ENCODE results near the gene RFTN1. TPM values are rescaled to one million over a fixed set of nuclear protein-coding genes. Genes with fewer than 3 reads are reported as not detected.

The RFTN1 gene
- total and polyA plus RNA-seq, 2 donors (not counting 3 experiments of a cell fraction or from before 2014, with no cell fraction given): 40.3 to 43.3 TPM

DNA sequence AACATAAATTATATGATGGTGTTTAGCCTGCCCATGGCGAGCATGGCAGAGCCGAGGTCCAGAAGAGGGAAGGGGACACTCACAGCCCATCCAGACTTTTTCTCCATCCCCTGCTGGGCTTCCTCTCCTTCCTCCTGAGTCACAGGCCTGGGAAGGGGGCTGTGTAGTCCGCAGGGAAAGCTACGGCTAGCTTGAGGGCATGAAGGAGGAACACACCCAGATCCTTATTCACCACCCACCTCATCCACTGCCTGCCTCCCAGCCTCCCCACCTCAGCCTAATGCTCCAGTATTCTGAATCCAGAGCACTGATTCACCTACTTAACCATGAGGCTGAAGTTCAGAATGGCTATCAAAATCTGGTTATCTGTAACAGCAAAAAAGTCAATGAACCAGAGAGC, 150.7 kb downstream of the RFTN1 start:
- Histone ChIP-seq H3K27ac (ENCODE audit: insufficient read depth, low read depth, low read length) (no peak overlapping the region), H3K4me2 (ENCODE audit: insufficient read depth, low read length) (no peak overlapping the region), H3K9ac (replicated peaks; ENCODE audit: extremely low read depth, insufficient read depth, low read length) (no peak overlapping the region), H2AFZ (ENCODE audit: low read depth, low read length) (no peak overlapping the region), H3K36me3 (ENCODE audit: control insufficient read depth in 2 of 2, extremely low read depth in 1 of 2, insufficient read depth in 2 of 2, low read length in 2 of 2) (no peaks in the 10 kb centered on the region), H3K4me3 (replicated peaks in 1 of 3; ENCODE audit: insufficient read depth in 1 of 3, low read depth in 1 of 3, low read length in 3 of 3) (no peak overlapping the region), H3K79me2 (ENCODE audit: control insufficient read depth, insufficient read depth, low read length) (no peaks in the 10 kb centered on the region), H4K20me1 (replicated peaks; ENCODE audit: control insufficient read depth, extremely low read depth, insufficient read depth, low read length) (no peaks in the 10 kb centered on the region), H3K4me1 (ENCODE audit: control insufficient read depth, extremely low read depth, insufficient read depth, low read length) (no peaks in the 10 kb centered on the region), H3K27me3 (ENCODE audit: control insufficient read depth in 2 of 2, insufficient read depth in 2 of 2, low read length in 2 of 2) (no peaks in the 10 kb centered on the region), H3K9me3 (replicated peaks; ENCODE audit: control insufficient read depth, insufficient read depth, low read length) (no peaks in the 10 kb centered on the region), H3K9me1 (replicated peaks; ENCODE audit: control insufficient read depth, extremely low read depth, insufficient read depth, low read length) (no peaks in the 10 kb centered on the region)
- POLR2A ChIA-PET: no interaction called here
- TF ChIP-seq POLR2AphosphoS5 (IDR thresholded peaks at IDR 0.05; ENCODE audit: insufficient read depth, low read depth, low read length): no peak
- no peak for TF ChIP-seq POLR2A (IDR thresholded peaks at IDR 0.05; ENCODE audit: low read depth, low read length)
- TF ChIP-seq, protein P1, sequence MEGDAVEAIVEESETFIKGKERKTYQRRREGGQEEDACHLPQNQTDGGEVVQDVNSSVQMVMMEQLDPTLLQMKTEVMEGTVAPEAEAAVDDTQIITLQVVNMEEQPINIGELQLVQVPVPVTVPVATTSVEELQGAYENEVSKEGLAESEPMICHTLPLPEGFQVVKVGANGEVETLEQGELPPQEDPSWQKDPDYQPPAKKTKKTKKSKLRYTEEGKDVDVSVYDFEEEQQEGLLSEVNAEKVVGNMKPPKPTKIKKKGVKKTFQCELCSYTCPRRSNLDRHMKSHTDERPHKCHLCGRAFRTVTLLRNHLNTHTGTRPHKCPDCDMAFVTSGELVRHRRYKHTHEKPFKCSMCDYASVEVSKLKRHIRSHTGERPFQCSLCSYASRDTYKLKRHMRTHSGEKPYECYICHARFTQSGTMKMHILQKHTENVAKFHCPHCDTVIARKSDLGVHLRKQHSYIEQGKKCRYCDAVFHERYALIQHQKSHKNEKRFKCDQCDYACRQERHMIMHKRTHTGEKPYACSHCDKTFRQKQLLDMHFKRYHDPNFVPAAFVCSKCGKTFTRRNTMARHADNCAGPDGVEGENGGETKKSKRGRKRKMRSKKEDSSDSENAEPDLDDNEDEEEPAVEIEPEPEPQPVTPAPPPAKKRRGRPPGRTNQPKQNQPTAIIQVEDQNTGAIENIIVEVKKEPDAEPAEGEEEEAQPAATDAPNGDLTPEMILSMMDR (IDR thresholded peaks at IDR 0.05; ENCODE audit: extremely low read depth in 1 of 2, insufficient read depth in 1 of 2, low read depth in 1 of 2, low read length in 2 of 2): no peak
- dilution Hi-C loops (cut with MboI; ENCODE audit: extremely low pct_ligation_motif_present, low sequenced_read_pairs) (no loop called here), intact Hi-C loops (cut with micrococcal nuclease) (no loop called here)
- CTCF ChIA-PET: interaction anchor here (1.0 kb wide), 1 partner anchor 72 kb away, joined by 3 read pairs; no protein-coding TSS in a partner anchor
- BruUV-seq (replicated peaks): no TSS peak
- FAIRE-seq: no peak
- DNase-seq (ENCODE audit: low read depth, low spot score): no peak

DNA sequence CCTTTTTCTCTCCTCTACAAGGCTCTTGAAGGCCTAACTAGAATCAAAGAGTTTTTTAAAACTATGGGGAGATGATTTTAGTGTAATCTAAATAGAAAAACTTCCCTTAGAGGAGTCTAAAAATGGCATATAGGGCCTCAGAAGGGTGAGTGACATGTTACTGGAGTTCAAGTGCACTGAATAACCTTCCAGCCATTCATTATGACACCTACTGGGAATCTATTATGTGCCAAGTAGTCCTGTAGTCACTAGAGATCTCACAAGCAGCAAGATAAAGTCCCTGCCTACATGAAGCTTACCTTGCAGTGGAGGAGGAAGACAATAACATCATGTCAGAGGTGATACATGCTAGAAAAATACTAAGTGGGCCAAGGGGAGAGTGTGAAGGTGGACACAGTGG, 152.4 kb downstream of the RFTN1 start:
- CTCF ChIA-PET: no interaction called here

More for the DNA sequence above, 152.4 kb downstream of the RFTN1 start:
- FAIRE-seq (no peak), DNase-seq (ENCODE audit: low read depth, low spot score) (no peak)
- Histone ChIP-seq H4K20me1 (replicated peaks; ENCODE audit: control insufficient read depth, extremely low read depth, insufficient read depth, low read length) (no peaks in the 10 kb centered on the region), H3K79me2 (ENCODE audit: control insufficient read depth, insufficient read depth, low read length) (no peaks in the 10 kb centered on the region), H3K4me3 (replicated peaks in 1 of 3; ENCODE audit: insufficient read depth in 1 of 3, low read depth in 1 of 3, low read length in 3 of 3) (no peak overlapping the region), H3K4me2 (ENCODE audit: insufficient read depth, low read length) (no peak overlapping the region), H3K9ac (replicated peaks; ENCODE audit: extremely low read depth, insufficient read depth, low read length) (no peak overlapping the region), H3K9me3 (replicated peaks; ENCODE audit: control insufficient read depth, insufficient read depth, low read length) (no peaks in the 10 kb centered on the region), H3K27me3 (ENCODE audit: control insufficient read depth in 2 of 2, insufficient read depth in 2 of 2, low read length in 2 of 2) (no peaks in the 10 kb centered on the region), H3K4me1 (ENCODE audit: control insufficient read depth, extremely low read depth, insufficient read depth, low read length) (no peaks in the 10 kb centered on the region), H2AFZ (ENCODE audit: low read depth, low read length) (no peak overlapping the region), H3K27ac (ENCODE audit: insufficient read depth, low read depth, low read length) (no peak overlapping the region), H3K9me1 (replicated peaks; ENCODE audit: control insufficient read depth, extremely low read depth, insufficient read depth, low read length) (no peaks in the 10 kb centered on the region), H3K36me3 (ENCODE audit: control insufficient read depth in 2 of 2, extremely low read depth in 1 of 2, insufficient read depth in 2 of 2, low read length in 2 of 2) (no peaks in the 10 kb centered on the region)
- dilution Hi-C loops (cut with MboI; ENCODE audit: extremely low pct_ligation_motif_present, low sequenced_read_pairs): no loop called here
- TF ChIP-seq FOS (IDR thresholded peaks at IDR 0.05; ENCODE audit: borderline replicate concordance, insufficient read depth, low read length) (no peak), JUN (IDR thresholded peaks at IDR 0.05; ENCODE audit: borderline replicate concordance, insufficient read depth, insufficient read length, low read depth) (no peak), POLR2AphosphoS5 (IDR thresholded peaks at IDR 0.05; ENCODE audit: insufficient read depth, low read depth, low read length) (no peak), EZH2 (IDR thresholded peaks at IDR 0.05; ENCODE audit: borderline replicate concordance, low read depth, low read length, severe bottlenecking) (no peak), MYC (IDR thresholded peaks at IDR 0.05; ENCODE audit: low read depth, low read length) (no peak), POLR2A (IDR thresholded peaks at IDR 0.05; ENCODE audit: low read depth, low read length) (no peak), GATA2 (IDR thresholded peaks at IDR 0.05; ENCODE audit: insufficient read depth, insufficient read length, low read depth, low read length) (no peak)
- TF ChIP-seq, protein P1 (IDR thresholded peaks at IDR 0.05; ENCODE audit: extremely low read depth in 1 of 2, insufficient read depth in 1 of 2, low read depth in 1 of 2, low read length in 2 of 2): no peak
- TF ChIP-seq, protein P2, sequence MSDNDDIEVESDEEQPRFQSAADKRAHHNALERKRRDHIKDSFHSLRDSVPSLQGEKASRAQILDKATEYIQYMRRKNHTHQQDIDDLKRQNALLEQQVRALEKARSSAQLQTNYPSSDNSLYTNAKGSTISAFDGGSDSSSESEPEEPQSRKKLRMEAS (IDR thresholded peaks at IDR 0.05; ENCODE audit: insufficient read depth, insufficient read length): no peak
- intact Hi-C loops (cut with micrococcal nuclease): no loop called here
- no TSS peak for BruUV-seq (replicated peaks)
- POLR2A ChIA-PET: no interaction called here
